ENCODE results near the gene SH2B3.

The SH2B3 gene

GRCh38 chr12:111429828-111430432 lies 24.2 kb downstream of the SH2B3 start:
- no peak for DNase-seq

- DNase-seq = no peak
Measured at GRCh38 chr12:111430433-111431353, 25.0 kb downstream of the SH2B3 start.

- no peak for DNase-seq
Measured at GRCh38 chr12:111431772-111432171, 26.0 kb downstream of the SH2B3 start.

GRCh38 chr12:111434049-111434448 lies 28.3 kb downstream of the SH2B3 start:
- DNase-seq = no peak

GRCh38 chr12:111434680-111435338 lies 29.1 kb downstream of the SH2B3 start:
- DNase-seq = no peak

GRCh38 chr12:111435661-111436201 lies 30.0 kb downstream of the SH2B3 start:
- DNase-seq = no peak

GRCh38 chr12:111436266-111436665 lies 30.5 kb downstream of the SH2B3 start:
- DNase-seq = no peak

- DNase-seq = no peak
Measured at GRCh38 chr12:111436811-111437210, 31.1 kb downstream of the SH2B3 start.

GRCh38 chr12:111437816-111438454 lies 32.2 kb downstream of the SH2B3 start:
- no peak for DNase-seq

- DNase-seq = no peak
Measured at GRCh38 chr12:111438481-111438880, 32.8 kb downstream of the SH2B3 start.

GRCh38 chr12:111439657-111440151 lies 34.0 kb downstream of the SH2B3 start:
- no peak for DNase-seq

- DNase-seq = no peak
Measured at GRCh38 chr12:111440152-111440551, 34.4 kb downstream of the SH2B3 start.

GRCh38 chr12:111440631-111441030 lies 34.9 kb downstream of the SH2B3 start:
- no peak for DNase-seq

- no peak for DNase-seq
Measured at GRCh38 chr12:111441107-111441928, 35.6 kb downstream of the SH2B3 start.

- no peak for DNase-seq
Measured at GRCh38 chr12:111442301-111443045, 36.8 kb downstream of the SH2B3 start.

- no peak for DNase-seq
Measured at GRCh38 chr12:111443086-111443485, 37.4 kb downstream of the SH2B3 start.

GRCh38 chr12:111443586-111443985 lies 37.9 kb downstream of the SH2B3 start:
- no peak for DNase-seq

- no peak for DNase-seq
Measured at GRCh38 chr12:111444314-111444924, 38.7 kb downstream of the SH2B3 start.

GRCh38 chr12:111444925-111445725 lies 39.4 kb downstream of the SH2B3 start:
- DNase-seq = no peak

All from NCI-H187 treated with DMSO at 0.1 percent for 48 hours (cell line).